Right forelimb (tissue), 1 donor: ENCODE measurements around the gene TRAPPC5.

ENCODE experiments used
- DNase-seq: peaks from one replicate; pipeline ENCODE4 v3.0.0-alpha.2; 2018

Gene TRAPPC5

GRCh38 chr19:7646426-7646700 is 34.3 kb upstream of the TRAPPC5 start:
- no peak for DNase-seq

DNA sequence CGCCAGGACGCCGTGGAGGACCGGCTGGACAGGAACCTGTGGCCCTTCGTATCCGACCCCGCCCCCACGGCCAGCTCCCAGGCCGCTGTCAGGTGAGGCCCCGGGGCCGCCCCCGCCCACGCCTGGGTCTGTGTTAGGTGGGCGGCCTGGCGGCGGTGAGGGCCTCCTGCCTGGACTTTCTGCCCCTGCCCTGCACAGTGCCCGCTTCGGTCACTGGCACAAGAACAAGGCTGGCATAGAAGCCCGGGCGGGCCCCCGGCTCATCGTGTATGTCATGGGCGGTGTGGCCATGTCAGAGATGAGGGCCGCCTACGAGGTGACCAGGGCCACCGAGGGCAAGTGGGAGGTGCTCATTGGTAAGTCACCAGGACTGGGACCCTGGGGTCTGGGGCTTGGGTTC is 33.5 kb upstream of the TRAPPC5 start:
- DNase-seq: no peak

GRCh38 chr19:7648265-7649014 is 32.2 kb upstream of the TRAPPC5 start:
- DNase-seq: no peak

DNA sequence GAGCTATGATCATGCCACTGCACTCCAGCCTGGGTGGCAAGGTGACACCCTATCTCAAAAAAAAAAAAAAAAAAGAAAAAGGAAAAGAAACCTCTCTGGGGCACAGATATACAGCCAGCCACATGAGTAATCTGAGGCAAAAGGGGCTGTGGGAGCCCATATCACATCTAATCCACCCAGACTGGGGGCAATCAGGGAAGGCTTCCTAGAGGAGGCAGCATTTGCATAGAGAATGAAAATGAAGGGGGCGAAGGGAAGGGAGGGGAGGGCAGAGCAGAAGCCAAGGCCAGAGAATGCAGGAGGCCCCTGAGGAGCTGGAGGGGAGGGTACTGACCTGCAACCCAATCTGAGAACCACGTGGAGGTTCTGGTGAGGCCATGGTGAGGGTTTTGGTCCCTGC is 30.5 kb upstream of the TRAPPC5 start:
- DNase-seq: no peak

- DNase-seq: peak; percentile 91
Measured at GRCh38 chr19:7652061-7652641, 28.5 kb upstream of the TRAPPC5 start.

- DNase-seq: no peak
Measured at GRCh38 chr19:7654401-7654800, 26.2 kb upstream of the TRAPPC5 start.

DNA sequence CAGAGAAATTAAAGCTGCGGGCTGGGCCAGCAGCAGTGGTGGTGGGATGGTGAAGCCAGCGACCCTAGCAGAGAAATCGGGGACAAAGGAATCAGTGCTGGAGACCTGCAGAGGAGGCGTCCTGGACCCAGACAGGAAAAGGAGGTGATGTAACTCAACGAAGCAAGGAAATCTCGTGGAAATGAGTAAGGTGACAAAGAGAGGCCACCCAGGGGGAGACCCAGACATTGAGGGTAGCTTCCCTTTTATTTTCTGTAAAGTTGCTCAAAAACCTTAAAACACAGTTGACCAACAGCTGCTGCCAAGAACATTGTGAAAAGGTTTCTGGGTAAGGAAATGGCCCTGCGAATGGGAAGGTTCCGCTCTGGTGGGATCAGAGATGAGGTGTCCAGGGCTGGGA is 25.1 kb upstream of the TRAPPC5 start:
- no peak for DNase-seq

DNA sequence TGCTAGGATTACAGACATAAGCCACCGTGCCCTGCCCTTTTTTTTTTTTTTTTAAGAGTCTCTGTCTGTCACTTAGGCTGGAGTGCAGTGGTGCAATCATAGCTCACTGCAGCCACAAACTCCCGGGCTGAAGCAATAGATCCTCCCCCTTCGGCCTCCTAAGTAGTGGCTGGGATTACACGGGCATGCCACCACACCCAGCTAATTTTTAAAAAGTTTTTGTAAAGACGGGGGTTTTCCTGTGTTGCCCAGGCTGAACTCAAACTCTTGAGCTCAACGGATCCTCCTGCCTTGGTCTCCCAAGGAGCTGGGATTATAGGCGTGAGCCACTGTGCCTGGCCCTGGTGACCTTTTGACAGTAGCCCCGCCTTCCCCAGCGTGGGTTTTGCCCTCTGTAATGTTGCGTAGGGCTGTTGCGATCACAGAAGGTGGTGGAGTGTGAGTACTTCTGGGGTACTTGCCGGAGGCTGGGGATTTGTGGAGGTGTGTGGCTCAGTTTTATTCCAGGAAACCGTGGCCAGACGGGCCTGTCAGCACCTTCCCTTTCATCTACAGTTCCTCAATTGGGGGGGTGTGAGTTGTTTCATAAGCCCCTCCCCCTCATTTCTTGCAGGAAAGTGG is 23.4 kb upstream of the TRAPPC5 start:
- DNase-seq: no peak

- DNase-seq: no peak
Measured at GRCh38 chr19:7658219-7658686, 22.4 kb upstream of the TRAPPC5 start.

DNA sequence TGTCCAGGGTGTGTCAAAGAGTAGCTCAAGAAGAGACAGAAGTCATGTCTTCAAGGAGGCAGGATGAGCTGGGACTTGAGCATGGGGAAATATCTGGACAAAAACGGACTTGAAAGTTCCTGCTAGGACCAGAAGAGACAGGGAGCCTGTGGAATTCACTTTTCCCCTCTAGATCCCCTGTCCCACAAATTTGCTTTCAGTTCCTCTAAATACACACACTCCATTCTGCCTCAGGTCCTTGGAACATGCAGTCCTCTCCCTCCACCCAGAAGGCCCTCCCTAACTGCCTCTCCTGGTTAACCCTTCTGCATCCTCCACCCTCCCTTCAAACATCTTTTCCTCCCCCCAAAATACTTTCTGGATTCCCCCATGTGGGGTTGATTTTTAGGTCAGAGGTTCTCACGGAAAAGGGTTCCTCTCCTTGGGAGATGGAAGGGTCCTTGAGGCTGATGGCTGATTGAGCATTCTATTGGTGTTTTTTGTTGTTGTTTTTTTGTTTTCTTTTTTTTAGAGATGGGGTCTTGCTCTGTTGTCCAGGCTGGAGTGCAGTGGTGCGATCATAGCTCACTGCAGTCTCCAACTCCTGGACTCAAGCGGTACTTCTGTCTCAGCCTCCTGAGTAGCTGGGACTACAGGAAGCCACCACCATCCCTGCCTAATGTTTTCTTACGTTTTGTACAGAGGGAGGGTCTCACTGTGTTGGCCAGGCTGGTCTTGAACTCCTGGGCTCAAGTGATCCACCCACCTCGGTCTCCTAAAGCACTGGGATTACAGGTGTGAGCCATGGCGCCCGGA is 18.7 kb upstream of the TRAPPC5 start:
- no peak for DNase-seq

DNA sequence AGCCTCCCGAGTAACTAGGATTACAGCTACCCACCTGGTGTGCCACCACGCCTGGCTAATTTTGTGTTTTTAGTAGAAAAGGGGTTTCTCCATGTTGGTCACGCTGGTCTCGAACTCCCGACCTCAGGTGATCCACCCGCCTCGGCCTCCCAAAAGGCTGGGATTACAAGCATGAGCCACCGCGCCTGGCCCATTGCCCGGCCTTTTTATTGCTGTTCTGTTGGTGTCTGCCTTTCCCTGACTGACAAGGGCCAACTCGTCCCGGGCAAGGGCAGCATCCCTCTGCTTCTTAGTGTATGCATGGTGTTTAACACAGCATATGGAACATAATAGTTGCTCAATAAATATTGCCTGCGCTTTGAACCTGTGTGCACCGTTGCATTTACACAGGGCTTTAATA is 18.0 kb upstream of the TRAPPC5 start:
- DNase-seq: no peak

DNA sequence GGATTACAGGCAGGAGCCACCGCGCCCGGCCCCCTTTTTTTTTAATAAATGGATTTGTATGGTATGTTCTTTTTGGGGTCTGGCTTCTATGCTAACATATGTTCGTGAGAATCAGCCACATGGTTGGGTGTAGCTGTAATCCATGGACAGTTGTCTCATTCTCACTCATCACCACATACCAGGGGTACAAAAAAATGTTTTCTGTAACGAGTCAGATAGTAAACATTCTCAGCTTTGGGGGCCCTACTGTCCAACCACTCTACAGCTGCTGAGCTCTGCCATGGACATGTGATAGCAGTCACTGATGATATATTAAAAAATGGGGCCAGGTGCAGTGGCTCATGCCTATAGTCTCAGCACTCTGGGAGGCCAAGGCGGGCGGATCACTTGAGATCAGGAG is 16.9 kb upstream of the TRAPPC5 start:
- DNase-seq: no peak

DNA sequence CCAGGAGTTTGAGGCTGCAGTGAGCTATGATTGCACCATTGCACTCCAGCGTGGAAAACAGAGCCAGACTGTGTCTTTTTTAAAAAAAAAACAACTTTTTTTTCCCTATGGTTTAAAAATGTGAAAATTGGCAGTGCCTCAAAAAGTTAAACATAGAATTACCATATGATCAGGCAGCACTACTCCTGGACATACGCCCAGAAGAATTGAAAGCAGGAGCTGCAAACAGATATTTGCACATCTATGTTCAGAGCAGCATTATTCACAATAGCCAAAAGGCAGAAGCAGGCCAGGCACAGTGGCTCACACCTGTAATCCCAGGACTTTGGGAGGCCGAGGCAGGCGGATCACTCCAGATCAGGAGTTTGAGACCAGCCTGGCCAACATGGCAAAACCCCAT is 15.6 kb upstream of the TRAPPC5 start:
- no peak for DNase-seq

- no peak for DNase-seq
Measured at GRCh38 chr19:7668842-7669241, 11.8 kb upstream of the TRAPPC5 start, which contains the start of gene RETN. TSS of gene RETN (plus strand) at chr19:7669049. CDS start at chr19:7669327, 278 bp downstream.

DNA sequence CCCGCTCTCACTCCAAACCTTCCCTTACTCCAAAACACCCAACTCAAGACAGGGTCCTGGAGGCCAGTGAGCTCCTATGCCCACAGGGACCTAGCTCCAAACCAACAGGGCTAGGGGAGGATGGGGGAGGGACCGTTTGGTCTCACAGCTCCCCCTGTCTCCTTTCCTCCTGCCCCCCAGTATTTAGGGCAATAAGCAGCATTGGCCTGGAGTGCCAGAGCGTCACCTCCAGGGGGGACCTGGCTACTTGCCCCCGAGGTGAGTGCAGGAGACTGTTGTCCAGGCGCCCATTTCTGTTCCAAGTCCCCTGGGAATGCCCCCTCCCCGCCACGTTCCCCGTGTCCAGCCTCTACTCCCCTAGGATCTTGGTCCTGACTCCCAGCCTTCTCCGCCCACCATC is 11.0 kb upstream of the TRAPPC5 start:
- no peak for DNase-seq

GRCh38 chr19:7670150-7670783 is 10.4 kb upstream of the TRAPPC5 start:
- no peak for DNase-seq

DNA sequence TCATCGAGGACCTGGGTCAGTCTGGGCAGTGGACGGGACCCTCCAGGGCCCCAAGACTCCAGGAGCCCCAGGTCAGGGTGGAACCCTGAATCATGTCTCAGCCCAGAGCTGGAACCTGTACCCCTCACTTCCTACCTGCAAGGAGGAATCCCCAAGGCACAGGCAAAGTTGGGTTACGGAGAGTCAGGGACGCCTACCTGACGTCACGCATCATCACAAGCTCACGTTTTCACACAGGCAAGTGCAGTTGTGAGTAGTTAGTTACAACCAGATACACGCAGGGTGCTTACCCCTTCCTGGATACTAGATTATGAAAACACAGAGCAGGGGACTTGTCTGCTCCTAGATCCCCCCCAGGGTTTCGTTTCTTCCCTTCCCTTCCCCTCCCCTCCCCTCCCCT is 9.8 kb upstream of the TRAPPC5 start:
- no peak for DNase-seq

DNA sequence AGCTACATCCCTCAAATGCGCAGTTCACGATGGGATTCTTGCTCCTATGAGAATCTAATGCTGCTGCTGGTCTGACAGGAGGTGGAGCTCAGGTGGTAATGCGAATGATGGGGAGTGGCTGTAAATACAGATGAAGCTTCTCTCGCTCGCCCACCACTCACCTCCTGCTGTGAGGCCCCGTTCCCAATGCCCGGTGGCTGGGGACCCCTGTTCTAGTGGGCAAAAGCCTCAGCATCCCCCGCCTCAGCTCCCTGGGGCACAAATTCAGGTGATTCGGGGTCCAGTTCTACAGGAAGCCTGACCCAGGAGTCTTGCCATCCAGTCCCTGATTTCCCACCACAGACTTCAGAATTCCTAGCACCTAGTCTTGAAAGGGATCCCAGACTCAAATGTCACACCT is 8.1 kb upstream of the TRAPPC5 start:
- DNase-seq: no peak

- peak; percentile 66 for DNase-seq
Measured at GRCh38 chr19:7674010-7675005, 6.3 kb upstream of the TRAPPC5 start.

DNA sequence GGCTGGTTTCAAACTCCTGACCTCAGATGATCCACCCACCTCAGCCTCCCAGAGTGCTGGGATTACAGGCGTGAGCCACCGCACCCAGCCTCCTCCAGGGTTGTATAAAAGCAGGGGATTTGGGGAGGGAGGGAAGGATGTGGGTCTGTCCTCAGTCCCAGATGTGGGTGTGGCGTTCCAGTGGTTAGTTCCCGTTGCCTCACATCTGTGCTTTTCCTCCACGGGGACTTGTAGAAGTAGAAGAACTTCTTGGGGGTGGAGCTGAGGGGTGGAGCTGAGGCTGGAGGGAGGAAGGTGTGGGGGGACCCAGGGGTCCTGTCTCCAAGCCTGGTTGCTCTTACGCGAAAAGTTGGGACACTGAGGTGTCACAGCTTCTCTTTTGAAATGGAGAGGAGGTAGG is 4.3 kb upstream of the TRAPPC5 start:
- DNase-seq: no peak

DNA sequence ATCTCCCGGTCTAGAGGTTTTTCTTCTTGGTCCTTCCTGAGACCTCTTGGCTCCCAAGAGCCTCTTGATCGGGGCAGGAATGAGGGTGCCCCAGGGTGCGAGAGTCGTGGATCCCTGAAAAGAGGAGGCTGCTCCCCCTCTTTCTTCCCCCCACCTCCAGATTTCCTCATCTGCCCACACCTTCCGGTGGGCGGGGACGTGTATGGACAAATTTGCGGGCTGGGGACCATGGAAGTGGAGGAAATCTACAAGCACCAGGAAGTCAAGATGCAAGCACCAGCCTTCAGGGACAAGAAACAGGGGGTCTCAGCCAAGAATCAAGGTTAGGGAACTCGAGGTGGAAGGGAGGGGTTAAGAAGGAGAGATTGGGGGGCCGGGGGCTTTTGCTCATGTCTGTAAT is 3.8 kb upstream of the TRAPPC5 start, which contains the start of gene MCEMP1:
Gene MCEMP1 (plus strand): TSS at position 237 of the 400 bp plus-strand sequence. CDS start 31 bp downstream, at position 268.
- DNase-seq: no peak
